Bronchial epithelial cell (primary cell): ENCODE results near the gene PSMA5. TPM values are rescaled to one million over a fixed set of nuclear protein-coding genes. Genes with fewer than 3 reads are reported as not detected.

Experiments used
- DNase-seq: peaks from one replicate; pipeline ENCODE4 v3.0.0-alpha.2; 2010; ENCODE audit warnings: low read depth
- FAIRE-seq: peaks from 2 replicates; lab custom pipeline; 2011; peaks lifted over from hg19 to GRCh38; lab: Jason Lieb, UNC
- H3K27me3 ChIP-seq: 2 replicates; pipeline ENCODE4 v1.5.1; 2011; ENCODE audit warnings: low read length; ENCODE audit not compliant: control insufficient read depth, insufficient read depth
- H3K36me3 ChIP-seq: 2 replicates; pipeline ENCODE4 v1.5.1; 2011; ENCODE audit warnings: low read length; ENCODE audit not compliant: control insufficient read depth, insufficient read depth
- H3K4me3 ChIP-seq: 2 replicates; pipeline ENCODE4 v1.5.1; 2011; ENCODE audit warnings: mild to moderate bottlenecking, low read depth, low read length, control low read depth
- total RNA-seq: library from RNA; depleted of rRNA; stranded (reverse); fragments of >200 nt; gene quantifications from 2 replicates; pipeline ENCODE4 v1.2.1, GENCODE V29; 2014
- TF ChIP-seq, protein P1 (sequence below): IDR thresholded peaks from 2 replicates; pipeline ENCODE4 v1.5.1; 2011; ENCODE audit warnings: mild to moderate bottlenecking, moderate library complexity, low read length, control low read depth, inconsistent platforms; ENCODE audit not compliant: insufficient read depth, severe bottlenecking

The PSMA5 gene
- total RNA-seq, 1 donor from 2014 or later: 42.9 TPM

DNA sequence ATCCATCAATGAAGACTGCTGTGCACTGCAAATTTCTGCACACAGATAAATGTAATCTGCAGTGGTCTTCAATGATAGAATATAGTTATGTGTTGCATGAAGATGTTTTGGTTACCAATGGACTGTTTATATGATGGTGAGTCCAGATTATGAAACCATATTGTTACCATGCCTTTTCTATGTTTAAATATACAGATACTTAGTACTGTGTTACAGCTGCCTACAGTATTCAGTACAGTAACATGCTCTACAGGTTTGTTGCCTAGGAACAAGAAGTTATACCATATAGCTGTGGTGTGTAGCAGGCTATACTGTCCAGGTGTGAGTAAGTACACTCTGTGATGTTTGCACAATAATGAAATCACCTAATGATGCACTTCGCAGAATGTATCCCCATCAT lies 69.3 kb downstream of the PSMA5 start:
- DNase-seq (peak; percentile 18), FAIRE-seq (no peak)
- Histone ChIP-seq H3K4me3 (no peak overlapping the region), H3K36me3 (no peaks in the 10 kb centered on the region), H3K27me3 (no peaks in the 10 kb centered on the region)
- TF ChIP-seq, protein P1, sequence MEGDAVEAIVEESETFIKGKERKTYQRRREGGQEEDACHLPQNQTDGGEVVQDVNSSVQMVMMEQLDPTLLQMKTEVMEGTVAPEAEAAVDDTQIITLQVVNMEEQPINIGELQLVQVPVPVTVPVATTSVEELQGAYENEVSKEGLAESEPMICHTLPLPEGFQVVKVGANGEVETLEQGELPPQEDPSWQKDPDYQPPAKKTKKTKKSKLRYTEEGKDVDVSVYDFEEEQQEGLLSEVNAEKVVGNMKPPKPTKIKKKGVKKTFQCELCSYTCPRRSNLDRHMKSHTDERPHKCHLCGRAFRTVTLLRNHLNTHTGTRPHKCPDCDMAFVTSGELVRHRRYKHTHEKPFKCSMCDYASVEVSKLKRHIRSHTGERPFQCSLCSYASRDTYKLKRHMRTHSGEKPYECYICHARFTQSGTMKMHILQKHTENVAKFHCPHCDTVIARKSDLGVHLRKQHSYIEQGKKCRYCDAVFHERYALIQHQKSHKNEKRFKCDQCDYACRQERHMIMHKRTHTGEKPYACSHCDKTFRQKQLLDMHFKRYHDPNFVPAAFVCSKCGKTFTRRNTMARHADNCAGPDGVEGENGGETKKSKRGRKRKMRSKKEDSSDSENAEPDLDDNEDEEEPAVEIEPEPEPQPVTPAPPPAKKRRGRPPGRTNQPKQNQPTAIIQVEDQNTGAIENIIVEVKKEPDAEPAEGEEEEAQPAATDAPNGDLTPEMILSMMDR: no peak

DNA sequence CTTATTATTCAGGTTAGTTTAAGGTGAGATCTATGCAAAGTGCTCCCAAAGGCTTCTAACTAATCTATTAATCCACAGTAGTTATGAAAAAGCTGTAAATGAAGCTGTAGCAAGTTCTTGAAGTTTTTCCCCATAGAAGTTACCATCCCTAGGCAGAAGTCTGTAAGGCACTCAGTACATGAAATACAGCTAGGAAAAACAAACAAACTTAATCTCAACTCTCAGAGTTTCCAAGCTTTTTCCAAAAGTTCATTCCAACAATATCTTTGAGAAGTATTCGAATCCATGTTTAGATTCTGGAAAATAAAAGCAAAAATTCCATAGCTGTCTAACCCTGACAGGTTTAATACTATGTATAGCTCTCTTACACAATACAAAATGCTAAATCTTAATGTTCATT lies 69.7 kb downstream of the PSMA5 start:
- H3K4me3 ChIP-seq: no peak overlapping the region
- TF ChIP-seq, protein P1: no peak
- no peaks in the 10 kb centered on the region for H3K27me3 ChIP-seq
- FAIRE-seq (no peak), DNase-seq (no peak)
- no peaks in the 10 kb centered on the region for H3K36me3 ChIP-seq

DNA sequence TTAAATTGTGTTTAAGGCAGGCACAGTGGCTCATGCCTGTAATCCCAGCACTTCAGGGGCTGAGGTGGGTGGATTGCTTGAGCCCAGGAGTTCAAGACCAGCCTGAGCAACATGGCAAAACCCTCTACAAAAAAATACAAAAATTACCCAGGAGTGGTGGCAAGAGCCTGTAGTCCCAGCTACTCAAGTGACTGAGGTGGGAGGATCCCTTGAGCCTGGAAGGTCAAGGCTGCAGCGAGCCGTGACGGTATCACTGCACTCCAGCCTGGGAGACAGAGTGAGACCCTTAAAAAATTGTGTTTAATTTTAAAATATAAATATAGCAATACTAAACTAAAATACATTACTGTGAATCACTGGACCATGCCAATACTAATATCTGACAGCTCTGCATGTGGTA lies 71.3 kb downstream of the PSMA5 start:
- TF ChIP-seq, protein P1: no peak
- no peak for FAIRE-seq
- Histone ChIP-seq H3K4me3 (no peak overlapping the region), H3K27me3 (no peaks in the 10 kb centered on the region), H3K36me3 (no peaks in the 10 kb centered on the region)
- no peak for DNase-seq

DNA sequence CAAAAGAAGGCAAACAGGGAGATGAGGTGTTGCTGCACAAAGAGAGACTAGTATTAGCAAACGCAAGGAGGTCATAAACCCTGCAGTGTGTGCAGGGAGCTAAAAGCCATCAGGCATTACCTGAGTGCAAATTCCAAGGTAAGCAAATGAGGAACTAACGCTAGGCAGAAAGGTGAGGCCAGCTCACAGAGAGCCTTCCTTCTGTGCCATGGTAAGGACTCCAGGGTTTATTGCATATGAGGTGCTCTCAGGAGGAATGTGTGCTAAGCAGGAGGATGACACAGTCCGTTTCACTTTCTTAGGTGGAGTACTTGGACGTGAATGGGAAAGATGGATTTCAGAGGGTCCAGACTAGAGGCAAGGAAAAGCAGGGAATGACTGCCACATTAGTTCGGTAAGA lies 74.8 kb downstream of the PSMA5 start:
- DNase-seq: no peak
- TF ChIP-seq, protein P1: no peak
- FAIRE-seq: no peak
- no peaks in the 10 kb centered on the region for H3K36me3 ChIP-seq
- no peak overlapping the region for H3K4me3 ChIP-seq
- no peaks in the 10 kb centered on the region for H3K27me3 ChIP-seq

DNA sequence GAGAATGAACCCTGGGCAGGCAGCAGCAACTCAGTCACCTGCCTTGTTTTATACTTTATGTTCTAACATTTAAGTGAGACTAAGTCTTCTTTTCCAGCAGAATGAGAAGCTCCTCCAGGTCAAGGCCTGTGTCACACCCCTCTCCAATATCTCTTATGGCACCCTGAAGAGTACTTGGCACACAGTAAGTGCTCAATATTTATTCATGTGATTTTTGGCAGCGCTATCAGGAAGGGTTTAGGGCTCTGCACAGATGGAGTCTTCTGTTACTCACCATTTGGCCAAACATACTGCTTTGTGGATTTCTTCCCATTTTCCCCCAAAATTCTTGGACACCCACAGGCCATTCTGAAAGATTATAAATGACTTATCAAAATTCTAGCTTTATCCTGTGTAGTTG lies 75.6 kb downstream of the PSMA5 start:
- FAIRE-seq (no peak), DNase-seq (no peak)
- no peaks in the 10 kb centered on the region for H3K36me3 ChIP-seq
- TF ChIP-seq, protein P1: no peak
- H3K27me3 ChIP-seq: no peaks in the 10 kb centered on the region
- H3K4me3 ChIP-seq: no peak overlapping the region

DNA sequence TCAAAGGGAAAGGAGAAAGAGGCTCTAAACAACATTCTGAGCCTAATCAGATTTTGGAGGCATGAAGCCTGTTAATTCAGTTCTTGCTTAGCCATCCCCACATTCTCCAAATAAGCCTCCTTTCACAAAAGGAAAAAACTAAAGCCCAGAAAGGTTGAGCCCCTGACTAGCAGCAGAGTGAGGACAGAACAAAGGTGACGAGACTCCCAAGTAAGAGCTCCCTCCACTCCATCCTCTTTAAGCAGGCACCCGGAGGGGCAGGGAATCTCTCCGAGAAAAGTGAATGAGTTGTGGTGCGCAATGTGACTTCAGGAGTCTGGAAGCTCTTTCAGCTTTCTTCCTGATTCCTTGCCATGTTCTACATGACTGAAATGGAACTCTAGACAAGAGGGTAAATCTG lies 76.1 kb downstream of the PSMA5 start:
- no peak for DNase-seq
- TF ChIP-seq, protein P1: no peak
- no peak for FAIRE-seq
- Histone ChIP-seq H3K27me3 (no peaks in the 10 kb centered on the region), H3K4me3 (no peak overlapping the region), H3K36me3 (no peaks in the 10 kb centered on the region)
